HG03558 (cell line): ENCODE data around the gene NUP62.

Source experiments
- ATAC-seq: cut with Tn5 transposase; IDR thresholded peaks from one replicate; pipeline ENCODE4 v1.9.1; 2021; ENCODE audit warnings: moderate number of reproducible peaks; ENCODE audit not compliant: unreplicated experiment; ENCODE audit errors: extremely low read depth

NUP62 gene

GRCh38 chr19:49857838-49858087, 71.5 kb downstream of the NUP62 start:
- ATAC-seq = no peak

DNA sequence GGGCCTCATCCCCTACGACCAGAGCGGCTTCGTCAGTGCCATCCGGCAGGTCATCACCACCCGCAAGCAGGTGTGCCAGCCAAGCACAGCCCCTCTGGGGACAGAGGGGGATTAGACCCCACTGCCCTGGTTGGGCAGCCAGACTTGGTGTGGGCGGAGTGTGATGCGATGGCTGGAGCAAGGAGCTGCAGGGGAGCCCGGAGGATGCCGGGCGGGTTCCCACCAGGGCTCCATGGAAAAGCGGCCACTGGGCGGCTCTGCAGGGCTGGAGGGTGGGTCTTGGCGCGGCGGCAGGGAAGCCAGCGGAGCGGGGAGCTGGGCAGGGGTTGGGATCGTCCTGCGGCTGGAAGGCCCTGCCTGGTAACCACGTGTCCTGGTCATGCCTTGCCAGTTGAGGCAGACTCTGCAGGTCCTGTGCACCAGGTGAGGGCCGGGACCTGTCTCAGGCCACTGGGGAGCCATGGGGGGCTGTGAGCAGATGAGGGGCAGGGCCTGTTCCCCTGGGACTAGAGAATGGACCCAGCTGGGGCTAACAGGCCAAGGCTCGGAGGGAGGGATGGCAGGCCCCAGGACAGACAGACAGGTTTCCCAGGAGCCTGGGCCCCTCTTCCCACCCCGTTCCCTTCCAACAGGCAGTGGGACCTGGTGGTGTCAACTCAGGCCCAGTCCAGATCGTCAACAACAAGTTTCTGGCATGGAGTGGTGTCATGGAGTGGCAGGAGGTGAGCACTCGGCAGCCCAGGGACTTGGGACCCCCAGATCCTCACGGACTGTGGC, 72.1 kb downstream of the NUP62 start:
- no peak for ATAC-seq
